CD4-positive, alpha-beta T cell treated with Interferon gamma for 1 hour (primary cell): ENCODE measurements around the gene EBF3.
"Not testable (repeated sequence)": the region's sequence is repeated elsewhere in the genome, so short reads cannot be mapped to it uniquely, and the experiment has no call there.

ENCODE experiments used
- DNase-seq: peaks from one replicate; pipeline ENCODE4 v3.0.0-alpha.2; 2020

The EBF3 gene

DNA sequence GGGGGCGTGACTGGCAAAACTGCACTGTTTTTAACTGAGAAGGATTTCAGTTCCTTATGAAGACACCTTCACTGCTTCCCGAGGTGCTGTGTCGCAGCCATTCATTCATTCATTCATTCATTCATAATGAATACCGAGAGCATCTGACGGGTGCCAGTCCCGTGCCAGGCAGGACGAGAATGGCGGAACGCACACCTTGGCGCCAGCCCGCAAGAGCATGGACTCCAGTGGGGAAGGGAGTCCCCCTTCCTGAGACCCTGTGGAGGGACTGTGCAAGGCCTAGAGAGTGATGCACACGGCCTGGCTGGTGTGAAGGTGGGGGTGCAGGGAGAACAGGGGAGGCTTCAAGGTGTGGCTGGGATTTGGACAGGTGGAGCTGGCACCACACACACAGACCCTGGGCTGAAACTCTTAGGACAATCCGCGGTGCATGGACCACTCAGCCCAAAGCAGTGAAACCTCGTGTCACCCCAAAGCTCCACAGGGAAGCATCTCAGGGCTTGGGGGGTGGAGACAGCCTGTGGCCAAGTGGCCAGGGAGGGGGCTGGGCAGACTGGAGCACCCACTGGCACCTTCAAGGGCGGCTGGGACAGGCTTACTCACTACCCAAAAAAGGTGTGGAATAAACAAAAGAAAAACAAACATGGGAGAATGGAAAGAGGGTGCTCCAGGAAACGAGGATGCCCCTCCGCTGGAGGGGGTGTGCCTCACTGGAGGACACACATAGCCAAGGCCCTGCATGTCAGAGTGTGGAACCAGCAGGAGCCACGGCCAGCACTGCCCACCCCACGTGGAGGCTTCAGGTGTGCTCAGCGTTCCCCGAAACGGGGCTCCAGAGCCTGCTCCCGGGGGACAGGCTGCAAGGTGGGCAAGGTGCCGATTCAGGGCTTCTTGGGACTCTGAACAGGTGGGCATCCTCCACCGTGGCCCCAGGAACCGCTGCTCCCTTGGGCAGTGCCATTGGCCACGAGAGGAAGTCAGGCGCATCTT, 37.7 kb downstream of the EBF3 start:
- DNase-seq: no peak

DNA sequence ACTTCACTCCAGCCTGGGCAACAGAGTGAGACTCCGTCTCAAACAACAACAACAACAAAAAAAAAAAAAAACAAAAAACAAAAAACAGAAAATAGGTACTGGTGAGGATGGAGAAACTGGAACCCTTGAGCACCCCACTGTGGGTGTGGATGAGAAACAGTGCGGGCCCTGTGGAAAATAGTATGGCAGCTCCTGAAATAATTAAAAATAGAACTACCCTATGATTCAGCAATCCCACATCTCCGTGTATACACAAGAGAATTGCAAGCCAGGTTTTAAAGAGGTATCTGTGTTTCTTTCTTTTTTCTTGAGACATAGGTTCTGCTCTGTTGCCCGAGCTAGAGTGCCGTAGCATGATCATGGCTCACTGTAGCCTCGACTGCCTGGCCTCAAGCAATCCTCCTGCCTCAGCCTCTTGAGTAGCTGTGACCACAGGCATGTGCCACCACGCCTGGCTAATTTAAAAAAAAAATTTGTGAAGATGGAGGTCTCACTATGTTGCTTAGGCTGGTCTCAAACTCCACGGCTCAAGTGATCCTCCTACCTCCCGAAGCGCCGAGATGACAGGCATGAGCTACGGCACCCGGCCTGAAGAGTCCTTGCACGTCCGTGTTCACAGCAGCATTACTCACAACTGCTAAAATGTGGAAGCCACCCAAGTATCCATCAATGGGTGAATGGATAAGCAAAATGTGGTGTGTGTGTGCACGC, 39.5 kb downstream of the EBF3 start:
- DNase-seq: no peak

DNA sequence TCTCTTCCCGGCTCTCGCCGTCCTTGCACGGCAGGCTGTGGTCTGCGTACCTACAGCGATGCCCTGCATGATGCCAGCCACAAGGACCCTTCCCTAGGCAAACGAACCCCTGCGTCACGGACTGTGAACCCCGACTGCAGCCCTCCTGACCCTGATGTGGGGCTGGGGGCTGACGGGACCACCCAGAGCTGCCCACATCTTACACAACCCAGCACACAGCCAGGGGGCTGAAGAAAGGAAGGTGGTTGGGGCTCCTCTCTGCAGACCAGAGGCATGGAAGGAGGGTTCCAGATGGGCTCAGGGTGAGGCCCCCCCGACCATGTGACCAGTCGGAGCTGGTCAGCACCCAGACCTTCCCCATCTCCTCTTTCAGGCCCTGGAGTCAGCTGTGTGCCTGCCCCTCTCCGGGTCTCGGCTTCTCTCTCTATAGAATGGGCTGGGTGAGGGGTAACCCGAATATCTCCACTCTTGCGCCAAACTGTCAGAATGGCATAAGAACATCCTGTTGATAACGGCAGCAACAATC, 41.4 kb downstream of the EBF3 start:
- no peak for DNase-seq

DNA sequence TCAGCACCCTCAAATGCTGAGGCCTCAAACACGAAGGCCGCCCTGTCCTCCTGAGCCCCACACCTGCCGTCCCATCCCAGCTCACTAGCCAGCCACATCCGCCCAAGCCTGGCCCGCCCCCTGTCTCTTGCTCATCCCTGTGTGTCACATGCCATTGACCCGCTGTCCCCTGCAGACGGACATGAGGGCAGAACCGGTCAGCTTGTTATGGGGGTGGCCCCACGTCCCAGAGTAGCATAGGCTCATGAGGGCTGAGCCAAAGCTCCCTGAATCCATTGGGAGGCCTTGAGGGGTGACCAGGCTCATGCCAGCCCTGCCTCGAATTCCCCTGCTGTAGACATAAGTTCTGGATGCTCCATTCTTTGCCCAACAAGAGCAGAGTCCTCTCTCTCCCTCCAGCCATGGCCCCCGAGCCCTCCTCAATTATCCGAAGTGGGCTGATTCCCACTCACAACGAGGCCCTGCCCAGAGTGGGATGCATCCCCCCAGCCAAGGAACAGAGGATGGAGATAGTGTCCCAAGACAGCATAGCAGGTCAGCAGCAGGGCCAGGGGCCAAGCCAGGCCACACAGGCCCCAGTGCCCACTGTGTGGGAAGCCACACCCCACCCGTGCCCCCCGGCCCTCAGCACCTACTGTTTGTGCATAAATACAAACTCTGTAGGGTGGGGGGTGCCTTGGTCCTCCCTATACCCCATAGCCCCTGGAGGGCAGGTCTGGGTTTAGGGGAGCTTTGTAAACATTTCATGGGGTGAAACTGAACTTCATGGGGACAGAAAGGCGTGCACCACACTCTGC, 42.1 kb downstream of the EBF3 start:
- no peak for DNase-seq

- DNase-seq: no peak
Measured at GRCh38 chr10:129921065-129921670, 42.9 kb downstream of the EBF3 start.

GRCh38 chr10:129920187-129920586, 43.9 kb downstream of the EBF3 start:
- DNase-seq: not testable (repeated sequence)

DNA sequence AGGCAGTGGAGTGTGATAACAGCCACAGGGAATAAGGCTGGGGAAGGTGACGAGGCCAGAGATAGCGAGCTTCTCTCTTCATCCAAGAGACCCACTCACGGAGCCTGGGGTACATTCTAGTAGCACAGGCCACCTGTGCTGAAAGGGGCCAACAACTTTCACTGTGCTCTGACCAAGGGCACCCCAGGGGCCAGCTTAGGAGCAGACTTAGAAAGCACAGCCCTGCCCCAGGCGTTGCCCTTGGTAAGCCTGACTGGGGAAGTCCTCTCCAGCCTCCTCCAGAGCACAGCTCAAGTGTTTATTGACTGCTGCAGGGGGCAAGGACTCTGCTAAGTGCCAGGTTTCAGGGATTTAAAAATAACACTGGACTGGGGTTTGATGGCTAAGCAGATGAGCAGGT, 44.7 kb downstream of the EBF3 start:
- no peak for DNase-seq

DNA sequence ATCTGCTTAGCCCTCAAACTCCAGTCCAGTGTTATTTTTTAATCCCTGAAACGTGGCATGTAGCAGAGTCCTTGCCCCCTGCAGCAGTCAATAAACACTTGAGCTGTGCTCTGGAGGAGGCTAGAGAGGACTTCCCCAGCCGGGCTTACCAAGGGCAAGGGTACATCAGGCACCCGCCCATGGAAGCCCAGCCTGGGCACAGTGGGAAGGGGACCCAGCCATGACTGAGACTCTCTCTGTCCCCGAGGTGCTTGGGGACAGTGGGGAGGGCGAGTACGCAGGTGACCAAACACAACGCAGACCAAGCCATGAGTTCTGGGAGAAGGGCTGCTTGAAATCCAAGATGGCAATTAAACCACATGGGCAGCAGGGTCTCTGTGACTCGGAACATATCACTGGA, 45.2 kb downstream of the EBF3 start:
- no peak for DNase-seq

DNA sequence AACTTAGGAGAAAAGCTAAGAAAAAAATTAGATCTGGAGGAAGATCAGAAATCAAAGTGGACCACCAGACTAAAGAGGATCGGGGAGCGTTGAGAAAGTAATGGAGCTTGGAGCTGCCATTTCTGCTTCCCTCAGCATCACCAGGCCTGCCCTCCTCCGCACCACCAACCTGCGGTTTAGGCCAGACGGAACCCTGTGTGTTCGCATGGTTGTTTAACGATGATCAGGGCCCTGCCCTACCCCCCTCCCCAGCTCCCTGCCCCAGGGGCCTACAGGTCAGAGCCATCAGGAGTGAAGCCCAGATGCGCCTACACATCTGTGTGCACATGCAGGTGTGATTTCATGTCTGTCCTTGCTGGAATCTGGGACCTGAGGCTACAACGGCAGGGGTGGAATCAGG, 45.7 kb downstream of the EBF3 start:
- DNase-seq: no peak

DNA sequence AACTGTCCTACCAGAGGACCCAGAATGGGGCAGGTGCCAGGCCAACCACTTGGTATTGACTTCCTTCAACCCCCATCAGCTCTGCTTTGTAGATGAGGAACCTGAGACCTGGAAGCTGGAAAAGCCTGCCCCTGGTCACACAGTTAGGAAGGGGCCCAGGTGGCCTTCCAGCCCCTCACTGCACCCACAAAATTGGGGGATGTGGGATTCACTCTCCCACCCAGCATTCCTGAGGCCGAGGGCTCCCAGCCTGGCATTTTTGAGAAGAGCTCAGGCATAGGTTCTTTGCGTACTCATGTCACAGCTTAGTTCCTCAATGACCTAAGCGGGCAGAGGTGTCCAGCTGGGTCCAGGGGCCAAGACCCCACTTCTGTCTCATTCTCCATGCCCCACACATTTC, 46.1 kb downstream of the EBF3 start:
- no peak for DNase-seq

- DNase-seq: no peak
Measured at GRCh38 chr10:129916506-129916995, 47.5 kb downstream of the EBF3 start.

GRCh38 chr10:129915526-129916378, 48.3 kb downstream of the EBF3 start:
- no peak for DNase-seq

GRCh38 chr10:129914960-129915359, 49.1 kb downstream of the EBF3 start:
- no peak for DNase-seq

DNA sequence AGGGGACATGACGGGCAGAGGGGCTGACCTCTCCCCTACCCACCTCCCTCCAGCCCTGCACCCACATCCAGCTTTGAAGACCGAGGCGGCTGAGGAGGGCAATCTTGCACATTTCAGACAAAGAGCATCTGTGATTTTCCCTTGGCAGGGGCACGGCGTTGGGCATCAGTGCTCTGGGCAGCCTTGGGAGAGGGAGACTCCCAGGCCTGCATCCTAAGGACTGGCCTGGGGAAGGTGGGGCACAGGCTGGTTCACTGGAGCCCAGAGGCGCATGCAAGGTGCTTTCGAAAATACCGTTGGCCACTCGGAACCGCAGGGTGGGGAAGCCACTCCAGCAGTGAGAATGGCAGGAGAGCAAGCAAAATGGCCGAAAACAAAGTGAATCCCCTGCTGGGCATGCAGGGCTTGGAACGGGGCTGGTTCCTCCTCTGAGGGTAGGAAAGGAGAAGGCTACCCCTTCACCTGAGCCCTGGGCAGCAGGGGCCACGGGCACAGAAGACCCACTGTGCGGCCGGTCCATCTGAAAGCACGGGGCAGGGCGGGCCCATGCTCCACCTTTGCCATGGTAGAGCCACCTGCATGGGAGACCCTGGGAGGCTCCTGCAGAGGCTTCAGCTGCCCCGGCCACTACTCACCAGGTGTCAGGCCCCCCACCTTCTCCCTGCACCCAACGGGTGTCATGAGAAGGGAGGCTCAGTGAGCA, 49.8 kb downstream of the EBF3 start:
- no peak for DNase-seq

DNA sequence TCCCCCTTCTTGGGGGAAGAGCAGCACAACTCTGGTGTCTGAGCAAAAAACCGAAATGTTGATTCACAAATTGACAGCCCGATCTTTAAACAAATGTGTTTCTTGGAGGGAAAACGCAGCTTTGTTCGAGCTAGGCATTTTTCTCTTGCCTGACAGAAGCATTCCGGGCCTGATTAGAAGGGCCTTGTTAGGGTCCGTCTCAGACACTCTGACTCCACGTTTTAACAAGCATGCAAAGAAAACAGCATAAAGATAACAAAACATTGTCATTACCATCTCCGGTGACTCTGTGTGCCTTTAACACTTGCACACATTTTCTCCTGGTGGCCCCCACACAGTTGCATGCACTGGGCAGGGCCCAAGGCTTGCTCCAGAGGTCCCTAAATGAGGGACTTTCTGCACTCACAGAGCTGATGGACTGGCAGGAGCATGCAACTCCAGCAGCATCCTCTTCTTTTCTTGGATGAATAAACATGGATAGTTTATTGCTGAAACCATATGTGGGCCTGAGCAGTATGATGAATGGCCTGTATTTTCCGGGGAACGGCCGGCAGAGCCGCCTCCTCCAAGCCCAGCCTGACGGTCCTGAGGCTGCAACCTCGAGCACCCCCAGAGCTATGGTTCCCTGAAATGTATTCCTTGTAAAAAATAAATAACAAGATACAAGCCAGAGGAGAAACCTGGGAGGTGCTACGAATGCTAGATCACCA, 50.9 kb downstream of the EBF3 start:
- no peak for DNase-seq

DNA sequence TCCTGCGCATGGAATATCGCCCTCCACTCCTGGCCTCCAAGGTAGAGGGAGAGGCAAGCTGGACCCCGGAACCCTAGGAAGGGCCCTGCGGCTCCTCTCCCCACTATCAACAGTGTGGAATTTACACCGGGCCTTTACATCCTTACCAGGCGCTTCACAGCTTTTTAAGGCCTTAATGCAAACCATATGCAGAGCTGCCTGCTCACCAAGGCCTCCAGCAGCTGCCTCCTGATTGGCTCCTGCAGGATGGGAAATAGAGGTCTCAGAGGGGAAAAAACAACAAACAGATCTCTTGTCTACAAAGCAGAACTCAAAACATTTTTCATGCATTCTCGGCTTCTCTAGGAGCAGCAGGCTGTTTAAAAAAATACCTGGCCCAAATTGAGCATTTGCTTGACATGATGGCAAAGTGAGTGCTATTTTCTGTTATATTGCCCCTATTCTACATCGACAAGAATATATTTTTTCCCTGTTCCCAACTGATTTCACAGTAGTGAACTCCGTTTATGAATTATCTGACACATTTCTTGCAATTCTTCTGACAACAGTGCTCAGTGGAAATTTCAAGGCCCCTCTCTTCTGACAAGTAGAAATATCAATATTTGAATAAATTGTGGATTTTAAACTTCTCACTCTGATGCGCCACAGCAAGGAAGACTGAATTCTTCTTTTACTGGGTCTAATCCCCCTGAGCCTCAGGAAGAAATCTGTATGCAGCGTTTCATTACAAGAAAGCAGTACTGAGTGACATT, 51.7 kb downstream of the EBF3 start:
- no peak for DNase-seq

- DNase-seq: no peak
Measured at GRCh38 chr10:129911451-129912165, 52.5 kb downstream of the EBF3 start.

DNA sequence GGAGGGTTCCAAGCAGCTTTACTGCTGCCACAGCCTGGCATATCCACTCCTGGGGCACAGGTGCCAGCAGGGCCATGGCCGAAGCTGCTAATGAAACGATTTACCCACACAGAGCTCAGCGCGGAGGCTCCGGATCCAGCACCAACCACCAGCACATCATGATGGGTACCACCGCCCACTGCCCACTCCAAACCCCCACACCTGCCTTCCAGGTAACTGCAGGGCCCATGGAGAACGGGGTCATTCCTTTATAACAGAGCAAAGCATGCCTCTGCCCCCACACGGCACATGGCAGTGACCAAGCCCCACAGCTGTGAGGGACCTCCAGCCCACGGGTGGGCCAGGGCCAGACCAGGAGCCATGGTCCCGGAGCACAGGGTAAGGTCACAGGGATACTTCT, 53.2 kb downstream of the EBF3 start:
- DNase-seq: no peak
